GM23248 (cell line): ENCODE results near the gene CCDC127. TPM values are rescaled to one million over a fixed set of nuclear protein-coding genes. Genes with fewer than 3 reads are reported as not detected.

Experiments
- DNase-seq: peaks from one replicate; pipeline ENCODE4 v3.0.0-alpha.2; 2015
- H2AFZ ChIP-seq: fragments of 200-600 bp; sonication (generic); 2 replicates; pipeline ENCODE4 v1.6.1; 2016; ENCODE audit warnings: antibody characterized with exemption
- H3F3A ChIP-seq: fragments of 200-600 bp; sonication (generic); 2 replicates; pipeline ENCODE4 v1.6.1; 2016; ENCODE audit warnings: mild to moderate bottlenecking, antibody characterized with exemption, mixed run types; ENCODE audit not compliant: insufficient read depth
- H3K27ac ChIP-seq: fragments of 200-600 bp; sonication (generic); 2 replicates; pipeline ENCODE4 v1.5.1; 2016; ENCODE audit warnings: mild to moderate bottlenecking
- H3K27me3 ChIP-seq: fragments of 200-600 bp; sonication (generic); replicated peaks from 2 replicates; pipeline ENCODE4 v1.6.1; 2016; ENCODE audit warnings: mild to moderate bottlenecking; ENCODE audit not compliant: insufficient read depth
- H3K36me3 ChIP-seq: fragments of 200-600 bp; sonication (generic); 2 replicates; pipeline ENCODE4 v1.6.1; 2016; ENCODE audit warnings: low read depth, mild to moderate bottlenecking
- H3K4me1 ChIP-seq: fragments of 200-600 bp; sonication (generic); 2 replicates; pipeline ENCODE4 v1.6.1; 2016; ENCODE audit warnings: mild to moderate bottlenecking; ENCODE audit not compliant: insufficient read depth
- H3K4me2 ChIP-seq: fragments of 200-600 bp; sonication (generic); one replicate; pipeline ENCODE4 v1.6.1; 2016; ENCODE audit warnings: mild to moderate bottlenecking; ENCODE audit not compliant: unreplicated experiment
- H3K4me3 ChIP-seq: fragments of 200-600 bp; sonication (generic); 2 replicates; pipeline ENCODE4 v1.5.1; 2016; ENCODE audit warnings: mild to moderate bottlenecking
- H3K79me2 ChIP-seq: fragments of 200-600 bp; sonication (generic); 2 replicates; pipeline ENCODE4 v1.6.1; 2016; ENCODE audit warnings: mild to moderate bottlenecking; ENCODE audit not compliant: insufficient read depth
- H3K9ac ChIP-seq: fragments of 200-600 bp; sonication (generic); 2 replicates; pipeline ENCODE4 v1.6.1; 2016; ENCODE audit warnings: mild to moderate bottlenecking
- H3K9me2 ChIP-seq: fragments of 200-600 bp; sonication (generic); 2 replicates; pipeline ENCODE4 v1.6.1; 2016; ENCODE audit warnings: mixed run types, mild to moderate bottlenecking, moderate library complexity; ENCODE audit not compliant: insufficient read depth
- H3K9me3 ChIP-seq: fragments of 200-600 bp; sonication (generic); one replicate; pipeline ENCODE4 v1.6.1; 2017; ENCODE audit warnings: low read depth
- H4K20me1 ChIP-seq: fragments of 200-600 bp; sonication (generic); 2 replicates; pipeline ENCODE4 v1.6.0; 2016; ENCODE audit not compliant: insufficient read depth
- EZH2 ChIP-seq: fragments of 200-600 bp; sonication (generic); IDR thresholded peaks from 2 replicates; pipeline ENCODE4 v1.6.1; 2018; ENCODE audit warnings: antibody characterized with exemption, mild to moderate bottlenecking; ENCODE audit not compliant: insufficient read depth, poor library complexity, severe bottlenecking
- EZH2phosphoT487 ChIP-seq: fragments of 200-600 bp; sonication (generic); IDR thresholded peaks from 2 replicates; pipeline ENCODE4 v1.6.1; 2018; ENCODE audit warnings: antibody characterized with exemption, moderate library complexity, mild to moderate bottlenecking, low read depth; ENCODE audit not compliant: insufficient read depth
- WGBS, 2 experiments: methylation state at CpG; one replicate each; pipeline ENCODE4 v1.1.6; 2015 to 2017; ENCODE audit warnings: low lambda C conversion rate in 2 of 2, low coverage in 1 of 2; ENCODE audit errors: missing lambda C conversion rate in 2 of 2; 5-methylcytosine and 5-hydroxymethylcytosine counted together
- in situ Hi-C: fragments of 300-500 bp; cut with MboI; formaldehyde crosslinking; loops from 2 replicates; pipeline ENCODE4 v1.15.0; 2020
- polyA plus RNA-seq: library from polyadenylated mRNA; unstranded; fragments of >200 nt; fragmentation: Nextera tagmentation; extraction: Ambion mirVana; gene quantifications from 2 replicates; pipeline ENCODE4 v1.2.1, GENCODE V29; 2016
- total RNA-seq: library from RNA; depleted of rRNA; stranded (reverse); fragments of >200 nt; shearing (Covaris generic); gene quantifications from 2 replicates; pipeline ENCODE4 v1.2.3, GENCODE V29; 2014

CCDC127 gene
- total and polyA plus RNA-seq, 2 experiments from 2014 or later = 6.3 to 11.3 TPM

DNA sequence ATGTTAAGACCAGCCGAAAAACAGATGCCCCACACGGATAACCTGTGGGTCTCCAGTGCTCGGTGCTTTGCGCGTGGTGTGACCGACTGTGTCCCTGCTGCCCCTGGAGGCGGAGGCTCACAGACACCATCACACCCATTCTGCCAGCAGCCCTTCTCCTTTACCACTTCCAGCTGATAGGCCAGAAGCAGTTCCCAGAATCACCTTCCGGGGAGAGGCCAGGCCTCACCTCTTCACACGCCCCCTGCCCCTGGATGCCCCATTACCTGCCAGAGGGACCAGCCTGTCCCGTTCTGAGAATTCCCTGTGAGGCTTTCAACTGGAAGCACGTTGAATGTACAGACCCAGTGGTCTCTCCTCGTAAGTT, 48.2 kb downstream of the CCDC127 start:
- Histone ChIP-seq H3K79me2 (no peaks in the 10 kb centered on the region), H3K9me2 (no peaks in the 10 kb centered on the region), H3K36me3 (no peaks in the 10 kb centered on the region), H3K4me3 (no peak overlapping the region), H3K4me1 (peaks cover 16% of the 10 kb centered on the region), H4K20me1 (no peaks in the 10 kb centered on the region), H3K9me3 (no peaks in the 10 kb centered on the region), H3F3A (peaks cover 9% of the 10 kb centered on the region; the same call in 1 of the 2 replicates), H3K27ac (no peak overlapping the region), H3K9ac (no peak overlapping the region), H3K27me3 (peaks cover 5% of the 10 kb centered on the region), H2AFZ (no peak overlapping the region), H3K4me2 (no peak overlapping the region)
- TF ChIP-seq EZH2 (no peak), EZH2phosphoT487 (no peak)
- in situ Hi-C loops = no loop called here
- 79 to 81% methylated on average over 12 of the region's 12 CpGs for WGBS, 2 experiments
- no peak for DNase-seq

GRCh38 chr5:169071-169727, 48.8 kb downstream of the CCDC127 start:
- H3K79me2 ChIP-seq = no peaks in the 10 kb centered on the region
- in situ Hi-C loops = no loop called here
- H3K4me1 ChIP-seq = peaks cover 16% of the 10 kb centered on the region
- H3K4me2 ChIP-seq = peak overlapping the region; percentile 59
- no peaks in the 10 kb centered on the region for H3K9me2 ChIP-seq
- H3K9me3 ChIP-seq = no peaks in the 10 kb centered on the region
- peaks cover 9% of the 10 kb centered on the region; the same call in 1 of the 2 replicates for H3F3A ChIP-seq
- no peak for TF ChIP-seq EZH2phosphoT487
- TF ChIP-seq EZH2 = no peak
- no peak overlapping the region for H2AFZ ChIP-seq
- H3K27me3 ChIP-seq = peaks cover 5% of the 10 kb centered on the region
- 73 to 77% methylated on average over 32 of the region's 32 CpGs for WGBS, 2 experiments
- no peaks in the 10 kb centered on the region for H4K20me1 ChIP-seq
- H3K27ac ChIP-seq = peak overlapping the region; percentile 87
- H3K36me3 ChIP-seq = no peaks in the 10 kb centered on the region
- no peak for DNase-seq
- peak overlapping the region; percentile 65 for H3K9ac ChIP-seq
- no peak overlapping the region for H3K4me3 ChIP-seq

- Histone ChIP-seq H4K20me1 (no peaks in the 10 kb centered on the region), H2AFZ (no peak overlapping the region), H3K27ac (peak overlapping the region; percentile 87), H3K36me3 (no peaks in the 10 kb centered on the region), H3K9ac (peak overlapping the region; percentile 65), H3K9me3 (no peaks in the 10 kb centered on the region), H3K4me2 (peak overlapping the region; percentile 59), H3K4me3 (peak overlapping the region; percentile 30; the same call in 1 of the 2 replicates), H3K9me2 (no peaks in the 10 kb centered on the region), H3K27me3 (peaks cover 5% of the 10 kb centered on the region), H3K4me1 (peaks cover 16% of the 10 kb centered on the region), H3K79me2 (no peaks in the 10 kb centered on the region), H3F3A (peaks cover 9% of the 10 kb centered on the region; the same call in 1 of the 2 replicates)
- TF ChIP-seq EZH2phosphoT487 (no peak), EZH2 (no peak)
- in situ Hi-C loops = no loop called here
- 37 to 41% methylated on average over 18 of the region's 18 CpGs for WGBS, 2 experiments
- DNase-seq = peak; percentile 97
Measured at GRCh38 chr5:167982-168660, 49.8 kb downstream of the CCDC127 start.

DNA sequence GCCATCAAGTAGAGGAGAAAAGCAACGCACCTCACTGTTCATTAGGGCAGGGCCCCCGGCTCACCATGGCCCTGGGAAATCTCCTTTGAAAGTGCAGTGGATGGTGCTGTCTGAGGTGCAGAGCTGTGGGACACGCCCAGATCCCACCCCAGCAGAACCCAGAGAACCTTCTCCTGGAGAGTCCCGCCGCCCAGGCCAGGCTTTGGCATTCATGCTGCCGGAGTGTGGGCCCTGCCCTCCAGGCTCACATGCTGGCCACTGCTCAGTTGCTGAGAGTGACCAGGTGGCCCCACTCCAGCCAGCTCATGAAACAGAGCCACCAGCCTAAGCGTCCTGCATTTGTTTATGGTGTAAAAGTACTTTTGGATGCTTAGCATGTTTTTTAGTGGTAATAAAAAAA, 50.4 kb downstream of the CCDC127 start:
- no peak for TF ChIP-seq EZH2
- no peak for TF ChIP-seq EZH2phosphoT487
- Histone ChIP-seq H3K4me1 (peaks cover 16% of the 10 kb centered on the region), H3K36me3 (no peaks in the 10 kb centered on the region), H2AFZ (no peak overlapping the region), H3K79me2 (no peaks in the 10 kb centered on the region), H4K20me1 (no peaks in the 10 kb centered on the region), H3K9me2 (no peaks in the 10 kb centered on the region), H3K27ac (0 out of 2 replicates have a peak overlapping the region, but pooled peaks have one; percentile 87), H3F3A (peaks cover 9% of the 10 kb centered on the region; the same call in 1 of the 2 replicates), H3K9me3 (no peaks in the 10 kb centered on the region), H3K4me3 (no peak overlapping the region), H3K9ac (peak overlapping the region; percentile 65), H3K4me2 (no peak overlapping the region), H3K27me3 (no peaks in the 10 kb centered on the region; the same call in 1 of the 2 replicates)
- no peak for DNase-seq
- in situ Hi-C loops = no loop called here
- WGBS, 2 experiments = 81 to 87% methylated on average over 7 of the region's 7 CpGs
